Progenitor cell of endocrine pancreas (in vitro differentiated cells): Measurements from ENCODE around the gene PDS5A. TPM values are rescaled to one million over a fixed set of nuclear protein-coding genes. Genes with fewer than 3 reads are reported as not detected.
"Not testable (repeated sequence)": the region's sequence is repeated elsewhere in the genome, so short reads cannot be mapped to it uniquely, and the experiment has no call there.

ENCODE experiments used
- DNase-seq: peaks from one replicate; pipeline ENCODE4 v3.0.0; 2021; ENCODE audit warnings: low spot score; ENCODE audit not compliant: unreplicated experiment
- H3K27ac Mint-ChIP-seq: 2 replicates; pipeline ENCODE4 v1.8.0; 2021; ENCODE audit warnings: mild to moderate bottlenecking, moderate library complexity, mixed read lengths
- H3K27me3 Mint-ChIP-seq: 2 replicates; pipeline ENCODE4 v1.8.0; 2021; ENCODE audit warnings: mixed read lengths
- H3K36me3 Mint-ChIP-seq: 2 replicates; pipeline ENCODE4 v1.8.0; 2022; ENCODE audit warnings: mixed read lengths; ENCODE audit not compliant: insufficient read depth
- H3K4me1 Mint-ChIP-seq: 2 replicates; pipeline ENCODE4 v1.8.0; 2021; ENCODE audit warnings: low read depth, mixed read lengths
- H3K4me3 Mint-ChIP-seq: 2 replicates; pipeline ENCODE4 v1.8.0; 2021; ENCODE audit warnings: low read depth, mild to moderate bottlenecking, moderate library complexity, mixed read lengths
- H3K9me3 Mint-ChIP-seq: 2 replicates; pipeline ENCODE4 v1.8.0; 2021; ENCODE audit warnings: low read depth, mixed read lengths
- CTCF ChIP-seq: fragments of 200-600 bp; sonication (generic); IDR thresholded peaks from one replicate; pipeline ENCODE4 v1.5.0; 2021; ENCODE audit warnings: antibody characterized with exemption, mild to moderate bottlenecking; ENCODE audit not compliant: unreplicated experiment
- long read RNA-seq: library from polyadenylated mRNA; unstranded; transcript quantifications from one replicate; pipeline ENCODE4 v2.0.0, GENCODE V29; 2020
- total RNA-seq: library from RNA; stranded (reverse); gene quantifications from 2 replicates; pipeline ENCODE4 v1.2.1, GENCODE V29; 2021

Gene PDS5A
- total RNA-seq: 87.5 and 91.1 TPM in 2 replicates
- long read RNA-seq, partial matches to known transcripts: 33 of 55 reads
- long read RNA-seq, other reads (novel, unspliced or antisense): 21 of 55 reads

- no peaks in the 10 kb centered on the region for H3K27me3 Mint-ChIP-seq
- peak; percentile 87 for DNase-seq
- peak; percentile 85 for TF ChIP-seq CTCF
- peaks cover 21% of the 10 kb centered on the region for H3K36me3 Mint-ChIP-seq
- peak within 1 kb of the TSS; percentile 97 for H3K27ac Mint-ChIP-seq
- H3K9me3 Mint-ChIP-seq: no peaks in the 10 kb centered on the region
- H3K4me1 Mint-ChIP-seq: peaks cover 24% of the 10 kb centered on the region
- peak within 1 kb of the TSS; percentile 87 for H3K4me3 Mint-ChIP-seq
These were observed at the start of gene PDS5A for GRCh38 chr4:39977489-39978377. Gene PDS5A, minus strand, starts transcription at chr4:39977911. Its CDS starts 1,334 bp downstream, at chr4:39976577.

- H3K4me3 Mint-ChIP-seq, DNase-seq, H3K9me3 Mint-ChIP-seq, H3K36me3 Mint-ChIP-seq, H3K27ac Mint-ChIP-seq, H3K4me1 Mint-ChIP-seq, H3K27me3 Mint-ChIP-seq: not testable (repeated sequence)
These were observed 46.3 kb upstream of the PDS5A start for GRCh38 chr4:40024049-40024448.

- DNase-seq, H3K9me3 Mint-ChIP-seq, H3K4me1 Mint-ChIP-seq, H3K27me3 Mint-ChIP-seq, H3K36me3 Mint-ChIP-seq, H3K4me3 Mint-ChIP-seq, H3K27ac Mint-ChIP-seq: not testable (repeated sequence)
These were observed 43.4 kb upstream of the PDS5A start for GRCh38 chr4:40021116-40021515.

- Mint-ChIP-seq H3K36me3 (no peaks in the 10 kb centered on the region), H3K4me3 (no peak overlapping the region), H3K27me3 (no peaks in the 10 kb centered on the region), H3K27ac (no peak overlapping the region), H3K9me3 (no peaks in the 10 kb centered on the region), H3K4me1 (no peaks in the 10 kb centered on the region)
- TF ChIP-seq CTCF: no peak
- no peak for DNase-seq
These were observed 42.5 kb upstream of the PDS5A start for GRCh38 chr4:40020221-40020620.

GRCh38 chr4:40016007-40016406, 38.3 kb upstream of the PDS5A start:
- DNase-seq: no peak
- Mint-ChIP-seq H3K36me3 (no peaks in the 10 kb centered on the region), H3K4me3 (no peak overlapping the region), H3K9me3 (no peaks in the 10 kb centered on the region), H3K27ac (no peak overlapping the region), H3K27me3 (no peaks in the 10 kb centered on the region), H3K4me1 (no peaks in the 10 kb centered on the region)
- TF ChIP-seq CTCF: no peak

- no peak for DNase-seq
- no peak overlapping the region for H3K4me3 Mint-ChIP-seq
- no peaks in the 10 kb centered on the region for H3K36me3 Mint-ChIP-seq
- TF ChIP-seq CTCF: no peak
- H3K27me3 Mint-ChIP-seq: no peaks in the 10 kb centered on the region
- H3K27ac Mint-ChIP-seq: no peak overlapping the region
- no peaks in the 10 kb centered on the region for H3K4me1 Mint-ChIP-seq
- peaks cover 3% of the 10 kb centered on the region for H3K9me3 Mint-ChIP-seq
These were observed 26.3 kb upstream of the PDS5A start for GRCh38 chr4:40003986-40004385.
